Mesenchymal stem cell (in vitro differentiated cells and primary cell): Measurements from ENCODE around the gene KRT72.

Experiments used
- DNase-seq: peaks from one replicate; pipeline ENCODE4 v3.0.0-alpha.2; 2013
- H2AFZ ChIP-seq: one replicate; pipeline ENCODE4 v1.6.1; 2013; ENCODE audit warnings: low read depth, mild to moderate bottlenecking, control low read depth, inconsistent platforms, low read length, moderate library complexity
- H2AK5ac ChIP-seq: 2 replicates; pipeline ENCODE4 v1.6.1; 2013; ENCODE audit warnings: low read length, moderate library complexity, mild to moderate bottlenecking, inconsistent platforms; ENCODE audit not compliant: severe bottlenecking
- H2BK120ac ChIP-seq: one replicate; pipeline ENCODE4 v1.6.1; 2013; ENCODE audit warnings: low read depth, mild to moderate bottlenecking, inconsistent platforms, low read length, moderate library complexity
- H2BK12ac ChIP-seq, 2 experiments: one replicate each; pipeline ENCODE4 v1.6.1; 2013; ENCODE audit warnings: inconsistent platforms in 2 of 2, low read length in 2 of 2, mild to moderate bottlenecking in 2 of 2, moderate library complexity in 2 of 2, control low read depth in 1 of 2
- H2BK15ac ChIP-seq: one replicate; pipeline ENCODE4 v1.6.1; 2013; ENCODE audit warnings: mild to moderate bottlenecking, low read depth, inconsistent platforms; ENCODE audit not compliant: poor library complexity, severe bottlenecking
- H2BK5ac ChIP-seq: 2 replicates; pipeline ENCODE4 v1.6.1; 2013; ENCODE audit warnings: low read depth, mild to moderate bottlenecking, low read length, control low read depth, inconsistent platforms; ENCODE audit not compliant: poor library complexity, severe bottlenecking
- H3K14ac ChIP-seq, 2 experiments: one replicate each; pipeline ENCODE4 v1.6.1; 2013; ENCODE audit warnings: inconsistent platforms in 2 of 2, low read length in 2 of 2, control low read depth in 1 of 2, mild to moderate bottlenecking in 1 of 2, moderate library complexity in 1 of 2
- H3K18ac ChIP-seq, 2 experiments: one replicate each; pipeline ENCODE4 v1.6.1; 2013; ENCODE audit warnings: inconsistent platforms in 2 of 2, low read length in 2 of 2, control low read depth in 1 of 2, low read depth in 1 of 2, mild to moderate bottlenecking in 1 of 2
- H3K23ac ChIP-seq, 2 experiments: one replicate each; pipeline ENCODE4 v1.6.1; 2013; ENCODE audit warnings: inconsistent platforms in 2 of 2, low read length in 2 of 2, mild to moderate bottlenecking in 2 of 2, moderate library complexity in 2 of 2, control low read depth in 1 of 2
- H3K27ac ChIP-seq: 2 replicates; pipeline ENCODE4 v1.5.1; 2013; ENCODE audit warnings: mild to moderate bottlenecking, moderate library complexity, low read length, control low read depth, inconsistent platforms; ENCODE audit not compliant: poor library complexity, severe bottlenecking
- H3K27me3 ChIP-seq, 2 experiments: 2 replicates each; pipeline versions ENCODE4 v1.6.1 to v1.7.0; 2013; ENCODE audit warnings: low read length in 2 of 2, mild to moderate bottlenecking in 2 of 2, moderate library complexity in 2 of 2, control low read depth in 1 of 2, inconsistent platforms in 1 of 2; ENCODE audit not compliant: control insufficient read depth in 1 of 2, insufficient read depth in 1 of 2
- H3K36me3 ChIP-seq, 2 experiments: 2 replicates each; pipeline versions ENCODE4 v1.6.1 to v1.7.0; 2013; ENCODE audit warnings: low read length in 2 of 2, control low read depth in 1 of 2, inconsistent platforms in 1 of 2, low read depth in 1 of 2, mild to moderate bottlenecking in 1 of 2; ENCODE audit not compliant: insufficient read depth in 2 of 2, control insufficient read depth in 1 of 2
- H3K4ac ChIP-seq, 2 experiments: one replicate each; pipeline ENCODE4 v1.6.1; 2013; ENCODE audit warnings: inconsistent platforms in 2 of 2, low read length in 2 of 2, mild to moderate bottlenecking in 2 of 2, moderate library complexity in 2 of 2, control low read depth in 1 of 2, low read depth in 1 of 2
- H3K4me1 ChIP-seq: 2 replicates; pipeline ENCODE4 v1.6.1; 2013; ENCODE audit warnings: low read depth, low read length, control low read depth; ENCODE audit not compliant: control insufficient read depth, insufficient read depth
- H3K4me2 ChIP-seq: 2 replicates; pipeline ENCODE4 v1.6.1; 2013; ENCODE audit warnings: low read length, mild to moderate bottlenecking, inconsistent platforms; ENCODE audit not compliant: poor library complexity, severe bottlenecking
- H3K4me3 ChIP-seq, 2 experiments: 2 replicates each; pipeline versions ENCODE4 v1.5.1 to v1.7.0; 2013; ENCODE audit warnings: low read length in 2 of 2, mild to moderate bottlenecking in 2 of 2, control low read depth in 1 of 2, low read depth in 1 of 2; ENCODE audit not compliant: insufficient read depth in 1 of 2
- H3K79me1 ChIP-seq: replicated peaks from 2 replicates; pipeline ENCODE4 v1.6.1; 2013; ENCODE audit warnings: mild to moderate bottlenecking, control low read depth, low read length, inconsistent platforms; ENCODE audit not compliant: poor library complexity, severe bottlenecking
- H3K9ac ChIP-seq: 2 replicates; pipeline ENCODE4 v1.7.0; 2013; ENCODE audit warnings: mild to moderate bottlenecking, low read length, moderate library complexity
- H3K9me3 ChIP-seq: 2 replicates; pipeline ENCODE4 v1.7.0; 2013; ENCODE audit warnings: mild to moderate bottlenecking, low read length; ENCODE audit not compliant: control insufficient read depth
- H4K8ac ChIP-seq: one replicate; pipeline ENCODE4 v1.6.1; 2013; ENCODE audit warnings: inconsistent platforms, mild to moderate bottlenecking, low read length, moderate library complexity
- H4K91ac ChIP-seq: one replicate; pipeline ENCODE4 v1.6.1; 2013; ENCODE audit warnings: mild to moderate bottlenecking, low read length, inconsistent platforms
- WGBS: methylation state at CpG from one replicate; pipeline ENCODE4 v1.1.7; 2013; ENCODE audit warnings: mixed read lengths; 5-methylcytosine and 5-hydroxymethylcytosine counted together

KRT72 gene

GRCh38 chr12:52561880-52562449 lies 39.3 kb downstream of the KRT72 start:
- Histone ChIP-seq H2BK15ac (no peak overlapping the region), H3K14ac (no peak overlapping the region), H3K4me1 (no peaks in the 10 kb centered on the region), H3K18ac (no peak overlapping the region), H2AK5ac (no peak overlapping the region), H3K4me3 (no peak overlapping the region), H3K4me2 (no peak overlapping the region), H3K23ac (no peak overlapping the region), H3K36me3 (no peaks in the 10 kb centered on the region), H2BK120ac (no peak overlapping the region), H3K9me3 (no peaks in the 10 kb centered on the region), H3K9ac (no peak overlapping the region), H3K79me1 (no peaks in the 10 kb centered on the region), H4K8ac (no peak overlapping the region), H2BK5ac (no peak overlapping the region), H3K4ac (no peak overlapping the region), H3K27me3 (peaks cover 16 to 90% of the 10 kb centered on the region in 2 experiments), H2BK12ac (no peak overlapping the region), H4K91ac (no peak overlapping the region), H3K27ac (no peak overlapping the region), H2AFZ (no peak overlapping the region)
- 92% methylated on average over 2 of the region's 3 CpGs for WGBS
- peak; percentile 2 for DNase-seq

GRCh38 chr12:52559979-52560378 lies 41.3 kb downstream of the KRT72 start:
- 71% methylated on average over 4 of the region's 4 CpGs for WGBS
- H3K4me1 ChIP-seq: no peaks in the 10 kb centered on the region

GRCh38 chr12:52558781-52559445 lies 42.4 kb downstream of the KRT72 start:
- DNase-seq: no peak
- Histone ChIP-seq H4K8ac (no peak overlapping the region), H3K27ac (no peak overlapping the region), H2AK5ac (no peak overlapping the region), H3K18ac (no peak overlapping the region), H2AFZ (no peak overlapping the region), H2BK15ac (no peak overlapping the region), H3K36me3 (no peaks in the 10 kb centered on the region), H4K91ac (no peak overlapping the region), H3K4me3 (no peak overlapping the region), H3K9me3 (no peaks in the 10 kb centered on the region), H2BK12ac (no peak overlapping the region), H2BK5ac (no peak overlapping the region), H3K4me2 (no peak overlapping the region), H3K23ac (no peak overlapping the region), H3K79me1 (no peaks in the 10 kb centered on the region), H3K14ac (no peak overlapping the region), H3K9ac (no peak overlapping the region), H2BK120ac (no peak overlapping the region), H3K4ac (no peak overlapping the region), H3K4me1 (no peaks in the 10 kb centered on the region), H3K27me3 (peaks cover 30 to 85% of the 10 kb centered on the region in 2 experiments)
- WGBS: 79% methylated on average over 8 of the region's 8 CpGs

More at GRCh38 chr12:52559979-52560378, 41.3 kb downstream of the KRT72 start:
- H3K27ac ChIP-seq: no peak overlapping the region
- H3K9ac ChIP-seq: no peak overlapping the region
- no peaks in the 10 kb centered on the region for H3K79me1 ChIP-seq
- no peak overlapping the region for H2BK12ac ChIP-seq
- no peak overlapping the region for H3K23ac ChIP-seq
- DNase-seq: no peak
- no peak overlapping the region for H4K8ac ChIP-seq
- no peak overlapping the region for H2BK15ac ChIP-seq
- no peaks in the 10 kb centered on the region for H3K9me3 ChIP-seq
- H3K27me3 ChIP-seq: peaks cover 19 to 85% of the 10 kb centered on the region in 2 experiments
- H2BK5ac ChIP-seq: no peak overlapping the region
- no peak overlapping the region for H3K14ac ChIP-seq
- no peak overlapping the region for H2AK5ac ChIP-seq
- H3K18ac ChIP-seq: no peak overlapping the region
- no peak overlapping the region for H3K4ac ChIP-seq
- no peak overlapping the region for H4K91ac ChIP-seq
- no peak overlapping the region for H2BK120ac ChIP-seq
- H3K4me3 ChIP-seq: no peak overlapping the region
- H3K4me2 ChIP-seq: no peak overlapping the region
- no peaks in the 10 kb centered on the region for H3K36me3 ChIP-seq
- H2AFZ ChIP-seq: no peak overlapping the region

- Histone ChIP-seq H2BK120ac (no peak overlapping the region), H2AFZ (no peak overlapping the region), H3K9me3 (no peaks in the 10 kb centered on the region), H2BK15ac (no peak overlapping the region), H3K14ac (no peak overlapping the region), H3K18ac (no peak overlapping the region), H3K4me3 (no peak overlapping the region), H4K8ac (no peak overlapping the region), H2BK12ac (no peak overlapping the region), H3K4ac (no peak overlapping the region), H2AK5ac (no peak overlapping the region), H3K9ac (no peak overlapping the region), H2BK5ac (no peak overlapping the region), H3K27me3 (peaks cover 35 to 88% of the 10 kb centered on the region in 2 experiments), H3K79me1 (no peaks in the 10 kb centered on the region), H3K4me1 (no peaks in the 10 kb centered on the region), H3K23ac (no peak overlapping the region), H3K4me2 (no peak overlapping the region), H4K91ac (no peak overlapping the region), H3K27ac (no peak overlapping the region), H3K36me3 (no peaks in the 10 kb centered on the region)
- 86% methylated on average over 2 of the region's 2 CpGs for WGBS
- DNase-seq: no peak
These were observed 43.8 kb downstream of the KRT72 start for GRCh38 chr12:52557476-52557875.
